Measurements from ENCODE around the gene PUS10. TPM values are rescaled to one million over a fixed set of nuclear protein-coding genes. Genes with fewer than 3 reads are reported as not detected.

Gene PUS10
- total and polyA plus RNA-seq, 2 of the 8 experiments (the other 6 are each of a cell fraction or from before 2014, with no cell fraction given): 1.3 to 3.1 TPM

DNA sequence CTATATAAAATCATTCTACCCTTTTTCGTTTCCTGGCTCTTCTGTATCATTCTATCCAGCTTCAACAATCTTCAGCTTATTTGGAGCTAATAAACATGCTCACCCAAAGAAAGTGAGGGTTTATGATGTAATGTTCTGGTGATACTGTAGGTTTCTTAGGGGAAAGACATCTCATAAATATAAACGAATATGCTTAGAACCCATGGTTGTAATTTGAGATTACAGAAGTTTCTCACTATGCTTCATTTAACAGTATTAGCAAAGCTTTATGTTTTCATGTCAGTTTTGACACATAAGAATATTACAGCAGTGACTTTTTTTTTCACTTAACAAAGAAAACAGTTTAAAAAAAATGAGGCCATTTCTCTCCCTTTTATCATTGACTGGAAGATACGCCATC is 12.3 kb downstream of the PUS10 start:
- FAIRE-seq: no peak
- TF ChIP-seq KDM1A (IDR thresholded peaks at IDR 0.05; ENCODE audit: borderline replicate concordance, low read length) (no peak), FOSL1 (IDR thresholded peaks at IDR 0.05; ENCODE audit: insufficient read depth, low read depth, low read length) (no peak), NANOG (IDR thresholded peaks at IDR 0.05; ENCODE audit: insufficient read depth, low read depth, low read length, poor library complexity, severe bottlenecking) (no peak), POU5F1 (IDR thresholded peaks at IDR 0.05; ENCODE audit: low read depth, low read length) (no peak), ZNF274 (IDR thresholded peaks at IDR 0.05; ENCODE audit: borderline replicate concordance, extremely low read depth, low read length) (no peak), NRF1 (IDR thresholded peaks at IDR 0.05; ENCODE audit: low read depth, low read length) (no peak), HDAC6 (IDR thresholded peaks at IDR 0.05; ENCODE audit: low read depth, low read length) (no peak), SIN3A (conservative IDR thresholded peaks at IDR 0.05 in 1 of 2, IDR thresholded peaks at IDR 0.05 in 1 of 2; ENCODE audit: low read depth in 1 of 2, low read length in 2 of 2) (no peak), POLR2AphosphoS5 (IDR thresholded peaks at IDR 0.05; ENCODE audit: low read depth, low read length) (no peak), CHD1 (IDR thresholded peaks at IDR 0.05; ENCODE audit: low read depth, low read length) (no peak), KDM4A (IDR thresholded peaks at IDR 0.05; ENCODE audit: low read depth, low read length, severe bottlenecking) (no peak), MAFK (IDR thresholded peaks at IDR 0.05; ENCODE audit: low read depth, low read length) (no peak)
- TF ChIP-seq, protein P1, sequence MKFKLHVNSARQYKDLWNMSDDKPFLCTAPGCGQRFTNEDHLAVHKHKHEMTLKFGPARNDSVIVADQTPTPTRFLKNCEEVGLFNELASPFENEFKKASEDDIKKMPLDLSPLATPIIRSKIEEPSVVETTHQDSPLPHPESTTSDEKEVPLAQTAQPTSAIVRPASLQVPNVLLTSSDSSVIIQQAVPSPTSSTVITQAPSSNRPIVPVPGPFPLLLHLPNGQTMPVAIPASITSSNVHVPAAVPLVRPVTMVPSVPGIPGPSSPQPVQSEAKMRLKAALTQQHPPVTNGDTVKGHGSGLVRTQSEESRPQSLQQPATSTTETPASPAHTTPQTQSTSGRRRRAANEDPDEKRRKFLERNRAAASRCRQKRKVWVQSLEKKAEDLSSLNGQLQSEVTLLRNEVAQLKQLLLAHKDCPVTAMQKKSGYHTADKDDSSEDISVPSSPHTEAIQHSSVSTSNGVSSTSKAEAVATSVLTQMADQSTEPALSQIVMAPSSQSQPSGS (IDR thresholded peaks at IDR 0.05; ENCODE audit: low read length): no peak

More for the DNA sequence above, 12.3 kb downstream of the PUS10 start:
- Histone ChIP-seq H3K18ac (ENCODE audit: extremely low read depth, low read length) (no peak overlapping the region), H3K9me3 (ENCODE audit: insufficient read depth in 2 of 2, low read depth in 1 of 2, low read length in 1 of 2) (no peaks in the 10 kb centered on the region; a peak in 1 of 4 replicates), H3K4me2 (ENCODE audit: insufficient read depth in 1 of 2, low read depth in 2 of 2, low read length in 2 of 2) (no peak overlapping the region), H3K79me1 (ENCODE audit: low read depth, low read length) (no peaks in the 10 kb centered on the region), H2BK120ac (replicated peaks; ENCODE audit: low read depth, low read length) (no peak overlapping the region), H3K27ac (ENCODE audit: low read depth, low read length) (no peak overlapping the region), H4K5ac (ENCODE audit: insufficient read length, low read depth, low read length) (no peak overlapping the region), H3K36me3 (ENCODE audit: control insufficient read depth in 2 of 4, insufficient read depth in 4 of 4, low read length in 3 of 4) (no peaks in the 10 kb centered on the region), H3K4me1 (replicated peaks in 1 of 4; ENCODE audit: control insufficient read depth in 3 of 4, insufficient read depth in 4 of 4, low read length in 3 of 4) (no peaks in the 10 kb centered on the region), H4K91ac (replicated peaks; ENCODE audit: insufficient read length, low read length) (no peak overlapping the region), H3K79me2 (ENCODE audit: control insufficient read depth in 1 of 2, insufficient read depth in 2 of 2, low read length in 2 of 2) (no peaks in the 10 kb centered on the region), H2BK5ac (ENCODE audit: low read depth, low read length) (no peak overlapping the region), H3K4me3 (ENCODE audit: extremely low read depth in 1 of 4, insufficient read depth in 2 of 4, low read depth in 3 of 4, low read length in 4 of 4) (no peak overlapping the region), H2BK12ac (ENCODE audit: low read depth, low read length) (no peak overlapping the region), H3K4ac (replicated peaks; ENCODE audit: insufficient read length, low read depth, low read length) (no peak overlapping the region), H3K23me2 (ENCODE audit: low read depth, low read length) (no peaks in the 10 kb centered on the region), H4K20me1 (replicated peaks in 1 of 2; ENCODE audit: control insufficient read depth in 1 of 2, insufficient read depth in 2 of 2, low read length in 2 of 2) (no peaks in the 10 kb centered on the region), H4K8ac (ENCODE audit: extremely low read depth, insufficient read depth, low read length) (no peak overlapping the region), H2AFZ (ENCODE audit: low read length) (no peak overlapping the region), H3K14ac (ENCODE audit: insufficient read length) (no peak overlapping the region), H3K56ac (replicated peaks; ENCODE audit: insufficient read length, low read depth, low read length) (no peak overlapping the region), H3K23ac (ENCODE audit: insufficient read length) (no peak overlapping the region), H3K9ac (replicated peaks in 1 of 4; ENCODE audit: extremely low read depth in 1 of 4, low read depth in 3 of 4, low read length in 3 of 4) (no peak overlapping the region), H2BK20ac (ENCODE audit: low read length) (no peak overlapping the region), H3K27me3 (replicated peaks in 1 of 4; ENCODE audit: control insufficient read depth in 3 of 4, extremely low read depth in 1 of 4, insufficient read depth in 3 of 4, low read length in 3 of 4) (no peaks in the 10 kb centered on the region), H2BK15ac (ENCODE audit: low read length) (no peak overlapping the region), H2AK5ac (ENCODE audit: low read depth, low read length) (no peak overlapping the region)
- 78% methylated on average over 3 of the region's 3 CpGs; no CpG with 5 or more reads in 1 of the 2 experiments for WGBS, 2 experiments (ENCODE audit: extremely low coverage in 1 of 2, insufficient coverage in 1 of 2, insufficient read length in 1 of 2, insufficient replicate concordance in 2 of 2, low coverage in 1 of 2, low lambda C conversion rate in 2 of 2, missing lambda C conversion rate in 1 of 2)
- POLR2A ChIA-PET (ENCODE audit: partially characterized antibody): interaction anchor here (1.3 kb wide), 1 partner anchor 11 kb away, joined by 3 read pairs; no protein-coding TSS in a partner anchor
- no peak for DNase-seq (ENCODE audit: low read depth in 1 of 2, low spot score in 2 of 2)
- CTCF ChIA-PET (ENCODE audit: partially characterized antibody): interaction anchor here (0.6 to 1.6 kb wide), 3 partner anchors 60 to 164 kb away, joined by 3 read pairs; partner anchors contain the start of gene SANBR
